SK-N-SH (cell line): ENCODE data around the gene DMKN. TPM values are rescaled to one million over a fixed set of nuclear protein-coding genes. Genes with fewer than 3 reads are reported as not detected.

Experiments
- CTCF ChIA-PET: fragments of 300-600, 350-600 bp; formaldehyde crosslinking; extraction: SDS; loops from one replicate; lab custom pipeline; 2021; lab: Yijun Ruan, JAX
- POLR2A ChIA-PET: fragments of 350-600 bp; sonication (Branson Sonifier 250); formaldehyde crosslinking; extraction: SDS; loops from one replicate; lab custom pipeline; 2020; ENCODE audit warnings: antibody characterized with exemption, inconsistent platforms; lab: Yijun Ruan, JAX
- DNase-seq: peaks from one replicate; pipeline ENCODE4 v3.0.0; 2012
- H2AFZ ChIP-seq: fragments of 200-600 bp; sonication (generic); 2 replicates; pipeline ENCODE4 v1.8.1; 2016; ENCODE audit warnings: antibody characterized with exemption, mild to moderate bottlenecking, low read depth
- H3F3A ChIP-seq: fragments of 200-600 bp; sonication (generic); replicated peaks from 2 replicates; pipeline ENCODE3; 2016; ENCODE audit warnings: antibody characterized with exemption, mild to moderate bottlenecking; ENCODE audit not compliant: insufficient read depth
- H3K27ac ChIP-seq, 2 experiments: fragments of 200-500 bp in 1 of 2; fragments of 200-600 bp in 1 of 2; sonication (Bioruptor generic) in 1 of 2; sonication (generic), shearing (Covaris generic) in 1 of 2; 2 replicates each; pipeline versions ENCODE4 v1.5.1 to v1.6.1; 2014 to 2016; ENCODE audit warnings: low read depth in 2 of 2, inconsistent platforms in 1 of 2, low read length in 1 of 2, mild to moderate bottlenecking in 1 of 2, mixed read lengths in 1 of 2
- H3K27me3 ChIP-seq: fragments of 200-600 bp; sonication (generic), shearing (Covaris generic); 2 replicates; pipeline ENCODE4 v1.6.1; 2016; ENCODE audit warnings: mixed run types; ENCODE audit not compliant: insufficient read depth
- H3K36me3 ChIP-seq, 2 experiments: fragments of 200-500 bp in 1 of 2; fragments of 200-600 bp in 1 of 2; sonication (Bioruptor generic) in 1 of 2; sonication (generic) in 1 of 2; replicated peaks in 1 of 2; 2 replicates each; pipeline versions ENCODE3 to v1.5.1; 2014 to 2016; ENCODE audit warnings: low read length in 1 of 2, mild to moderate bottlenecking in 1 of 2; ENCODE audit not compliant: insufficient read depth in 2 of 2, control insufficient read depth in 1 of 2
- H3K4me1 ChIP-seq, 2 experiments: fragments of 200-500 bp in 1 of 2; fragments of 200-600 bp in 1 of 2; sonication (Bioruptor generic) in 1 of 2; sonication (generic), shearing (Covaris generic) in 1 of 2; 2 replicates each; pipeline versions ENCODE4 v1.5.1 to v1.6.1; 2014 to 2016; ENCODE audit warnings: low read depth in 1 of 2, low read length in 1 of 2, mixed run types in 1 of 2; ENCODE audit not compliant: insufficient read depth in 2 of 2, control insufficient read depth in 1 of 2
- H3K4me2 ChIP-seq: fragments of 200-600 bp; sonication (generic), shearing (Covaris generic); 2 replicates; pipeline ENCODE4 v1.6.1; 2017; ENCODE audit warnings: mixed run types
- H3K4me3 ChIP-seq, 2 experiments: fragments of 200-500 bp in 1 of 2; fragments of 200-600 bp in 1 of 2; sonication (Bioruptor generic) in 1 of 2; sonication (generic), shearing (Covaris generic) in 1 of 2; 2 replicates each; pipeline versions ENCODE4 v1.5.1 to v1.8.1; 2014 to 2016; ENCODE audit warnings: low read depth in 2 of 2, inconsistent platforms in 1 of 2, low read length in 1 of 2, mild to moderate bottlenecking in 1 of 2, mixed read lengths in 1 of 2, moderate library complexity in 1 of 2
- H3K79me2 ChIP-seq: fragments of 200-600 bp; sonication (generic); 2 replicates; pipeline ENCODE4 v1.8.1; 2017; ENCODE audit warnings: mild to moderate bottlenecking; ENCODE audit not compliant: insufficient read depth
- H3K9ac ChIP-seq: fragments of 200-600 bp; sonication (generic); 2 replicates; pipeline ENCODE4 v1.6.1; 2017; ENCODE audit warnings: mixed run types
- H3K9me2 ChIP-seq: fragments of 200-600 bp; sonication (generic); 2 replicates; pipeline ENCODE4 v1.6.1; 2017; ENCODE audit warnings: mixed run types
- H3K9me3 ChIP-seq: fragments of 200-600 bp; sonication (generic); 2 replicates; pipeline ENCODE4 v1.6.1; 2017; ENCODE audit warnings: mixed run types, mild to moderate bottlenecking, moderate library complexity
- H4K20me1 ChIP-seq: fragments of 200-600 bp; sonication (generic); 2 replicates; pipeline ENCODE4 v1.6.1; 2017; ENCODE audit warnings: mild to moderate bottlenecking, mixed run types; ENCODE audit not compliant: insufficient read depth
- CHD2 ChIP-seq: fragments of 150-350 bp; IDR thresholded peaks from 2 replicates; pipeline ENCODE4 v1.6.1; 2018; ENCODE audit warnings: low read length; ENCODE audit not compliant: partially characterized antibody
- ELF1 ChIP-seq: IDR thresholded peaks from 2 replicates; pipeline ENCODE4 v1.4.0; 2012
- EP300 ChIP-seq, 2 experiments: IDR thresholded peaks; 2 replicates each; pipeline versions ENCODE4 v1.4.0 to v1.6.1; 2012; ENCODE audit warnings: borderline replicate concordance in 1 of 2, low read depth in 1 of 2, low read length in 1 of 2
- EZH2phosphoT487 ChIP-seq: fragments of 200-600 bp; sonication (generic); IDR thresholded peaks from 2 replicates; pipeline ENCODE4 v1.6.1; 2017; ENCODE audit warnings: low read depth, mixed run types, mild to moderate bottlenecking, antibody characterized with exemption, moderate library complexity, borderline replicate concordance
- GABPA ChIP-seq: IDR thresholded peaks from 2 replicates; pipeline ENCODE4 v1.4.0; 2012; ENCODE audit warnings: low read depth, mild to moderate bottlenecking
- GATA2 ChIP-seq: sonication (generic); formaldehyde crosslinking; IDR thresholded peaks from 2 replicates; pipeline ENCODE4 v1.5.0; 2020; ENCODE audit warnings: mild to moderate bottlenecking, missing genetic modification reagents
- JUND ChIP-seq: IDR thresholded peaks from 2 replicates; pipeline ENCODE4 v1.4.0; 2012
- MXI1 ChIP-seq: IDR thresholded peaks from 2 replicates; pipeline ENCODE4 v1.6.1; 2012; ENCODE audit warnings: mild to moderate bottlenecking, low read depth, low read length, improper control_type of control experiment
- NRF1 ChIP-seq: IDR thresholded peaks from 2 replicates; pipeline ENCODE4 v1.6.1; 2012; ENCODE audit warnings: low read depth, mild to moderate bottlenecking, low read length
- RAD21 ChIP-seq: IDR thresholded peaks from 2 replicates; pipeline ENCODE4 v1.6.1; 2012; ENCODE audit warnings: mild to moderate bottlenecking, low read length
- RFX5 ChIP-seq: IDR thresholded peaks from 2 replicates; pipeline ENCODE4 v1.6.1; 2012; ENCODE audit warnings: mild to moderate bottlenecking, improper control_type of control experiment, low read length
- RXRA ChIP-seq: IDR thresholded peaks from 2 replicates; pipeline ENCODE4 v1.4.0; 2012; ENCODE audit warnings: low read depth, mild to moderate bottlenecking, borderline replicate concordance
- SIN3A ChIP-seq: IDR thresholded peaks from 2 replicates; pipeline ENCODE4 v1.6.1; 2012; ENCODE audit warnings: low read depth, mild to moderate bottlenecking, low read length, moderate library complexity, borderline replicate concordance
- TAF1 ChIP-seq: IDR thresholded peaks from 2 replicates; pipeline ENCODE4 v1.6.1; 2012; ENCODE audit warnings: low read depth, mild to moderate bottlenecking, low read length, moderate library complexity, borderline replicate concordance
- YY1 ChIP-seq: IDR thresholded peaks from 2 replicates; pipeline ENCODE4 v1.4.0; 2012; ENCODE audit warnings: low read depth, mild to moderate bottlenecking
- WGBS: methylation state at CpG from one replicate; pipeline ENCODE4 v1.1.6; 2017; ENCODE audit warnings: low lambda C conversion rate; 5-methylcytosine and 5-hydroxymethylcytosine counted together
- polyA plus RNA-seq, 3 experiments: library from polyadenylated mRNA; depleted of rRNA; stranded (reverse); fragments of >200 nt; gene quantifications; 2 replicates each; pipeline ENCODE4 v1.2.3, GENCODE V29; 2012
- TF ChIP-seq, protein P1 (sequence below): IDR thresholded peaks from 2 replicates; pipeline ENCODE4 v1.4.0; 2012; ENCODE audit warnings: low read depth, borderline replicate concordance
- TF ChIP-seq, protein P2 (sequence below): fragments of 200-600 bp; sonication (generic); IDR thresholded peaks from 2 replicates; pipeline ENCODE4 v1.6.1; 2017; ENCODE audit warnings: antibody characterized with exemption, mild to moderate bottlenecking, moderate library complexity
- TF ChIP-seq, protein P3 (sequence below): IDR thresholded peaks from 2 replicates; pipeline ENCODE4; 2012
- TF ChIP-seq, protein P4 (sequence below): IDR thresholded peaks from 2 replicates; pipeline ENCODE4 v1.6.1; 2012; ENCODE audit warnings: mild to moderate bottlenecking, low read depth, low read length, moderate library complexity

DMKN gene
- polyA plus RNA-seq, 1 of the 3 experiments (the other 2 are of a cell fraction): not detected

DNA sequence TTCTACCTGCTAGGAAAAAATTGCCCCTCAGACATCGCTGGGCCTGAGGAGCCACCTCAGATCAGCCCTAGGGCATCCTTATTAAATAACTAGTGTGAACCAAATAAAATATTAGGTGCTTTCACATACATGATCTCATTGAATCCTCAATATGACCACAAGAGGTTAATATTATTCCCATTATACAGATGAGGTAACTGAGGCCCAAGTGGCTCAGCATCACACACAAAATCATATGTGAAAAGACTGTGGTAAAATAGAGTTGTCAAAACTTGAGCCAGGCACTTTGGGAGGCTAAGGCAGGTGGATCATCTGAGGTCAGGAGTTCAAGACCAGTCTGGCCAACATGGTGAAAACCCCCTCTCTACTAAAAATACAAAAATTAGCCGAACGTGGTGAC is 2.9 kb upstream of the DMKN start:
- H3K4me3 ChIP-seq: no peak overlapping the region
- CTCF ChIA-PET: interaction anchor here (1.3 to 2.3 kb wide), 3 partner anchors 21 to 163 kb away, joined by 3 to 5 read pairs (median 5); no protein-coding TSS in a partner anchor
- no peak overlapping the region for H3K9ac ChIP-seq
- no peaks in the 10 kb centered on the region for H3K36me3 ChIP-seq
- H3K4me1 ChIP-seq: no peaks in the 10 kb centered on the region
- 51% methylated on average over 3 of the region's 3 CpGs for WGBS
- POLR2A ChIA-PET: no interaction called here
- TF ChIP-seq, protein P1, sequence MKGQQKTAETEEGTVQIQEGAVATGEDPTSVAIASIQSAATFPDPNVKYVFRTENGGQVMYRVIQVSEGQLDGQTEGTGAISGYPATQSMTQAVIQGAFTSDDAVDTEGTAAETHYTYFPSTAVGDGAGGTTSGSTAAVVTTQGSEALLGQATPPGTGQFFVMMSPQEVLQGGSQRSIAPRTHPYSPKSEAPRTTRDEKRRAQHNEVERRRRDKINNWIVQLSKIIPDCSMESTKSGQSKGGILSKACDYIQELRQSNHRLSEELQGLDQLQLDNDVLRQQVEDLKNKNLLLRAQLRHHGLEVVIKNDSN: no peak
- TF ChIP-seq, protein P2, sequence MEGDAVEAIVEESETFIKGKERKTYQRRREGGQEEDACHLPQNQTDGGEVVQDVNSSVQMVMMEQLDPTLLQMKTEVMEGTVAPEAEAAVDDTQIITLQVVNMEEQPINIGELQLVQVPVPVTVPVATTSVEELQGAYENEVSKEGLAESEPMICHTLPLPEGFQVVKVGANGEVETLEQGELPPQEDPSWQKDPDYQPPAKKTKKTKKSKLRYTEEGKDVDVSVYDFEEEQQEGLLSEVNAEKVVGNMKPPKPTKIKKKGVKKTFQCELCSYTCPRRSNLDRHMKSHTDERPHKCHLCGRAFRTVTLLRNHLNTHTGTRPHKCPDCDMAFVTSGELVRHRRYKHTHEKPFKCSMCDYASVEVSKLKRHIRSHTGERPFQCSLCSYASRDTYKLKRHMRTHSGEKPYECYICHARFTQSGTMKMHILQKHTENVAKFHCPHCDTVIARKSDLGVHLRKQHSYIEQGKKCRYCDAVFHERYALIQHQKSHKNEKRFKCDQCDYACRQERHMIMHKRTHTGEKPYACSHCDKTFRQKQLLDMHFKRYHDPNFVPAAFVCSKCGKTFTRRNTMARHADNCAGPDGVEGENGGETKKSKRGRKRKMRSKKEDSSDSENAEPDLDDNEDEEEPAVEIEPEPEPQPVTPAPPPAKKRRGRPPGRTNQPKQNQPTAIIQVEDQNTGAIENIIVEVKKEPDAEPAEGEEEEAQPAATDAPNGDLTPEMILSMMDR: no peak
- TF ChIP-seq RFX5: no peak
- no peak for TF ChIP-seq RXRA
- TF ChIP-seq ELF1: no peak
- TF ChIP-seq RAD21: no peak
- TF ChIP-seq EZH2phosphoT487: no peak
- TF ChIP-seq CHD2: no peak
- H3K27ac ChIP-seq: no peak overlapping the region
- H3K79me2 ChIP-seq: no peaks in the 10 kb centered on the region
- no peaks in the 10 kb centered on the region for H3K9me2 ChIP-seq
- no peak for DNase-seq
- H3K9me3 ChIP-seq: no peaks in the 10 kb centered on the region
- no peaks in the 10 kb centered on the region for H3F3A ChIP-seq
- H2AFZ ChIP-seq: no peak overlapping the region
- H3K4me2 ChIP-seq: no peak overlapping the region
- H4K20me1 ChIP-seq: no peaks in the 10 kb centered on the region
- H3K27me3 ChIP-seq: peaks cover 24% of the 10 kb centered on the region; the same call in 1 of the 2 replicates

DNA sequence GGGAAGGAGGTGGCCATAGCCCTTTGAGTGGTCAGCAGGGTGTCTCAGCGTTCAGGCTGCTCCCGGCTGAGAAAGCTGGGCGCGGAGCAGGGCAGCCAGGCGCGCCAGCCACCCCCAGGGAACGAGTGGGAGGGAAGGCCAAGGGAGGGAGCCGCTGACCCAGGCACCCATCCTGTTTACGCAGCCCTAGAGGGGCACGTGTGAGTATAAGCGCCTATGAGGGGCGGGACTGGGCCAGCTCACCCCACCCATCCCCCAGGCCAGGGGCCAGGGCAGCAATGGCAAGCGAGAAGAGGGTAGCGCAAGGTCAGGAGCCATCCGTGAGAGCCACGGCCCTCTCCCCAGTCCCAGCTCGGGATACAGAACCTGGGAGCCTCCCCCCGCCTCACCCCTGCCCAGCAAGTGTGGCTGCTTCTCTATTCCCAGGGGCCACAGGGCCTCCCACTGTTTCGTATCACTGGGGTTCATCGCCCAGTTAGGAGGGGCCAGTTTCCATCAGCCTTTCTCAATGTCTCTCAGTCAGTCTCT is 897 bp upstream of the DMKN start:
- peaks cover 43% of the 10 kb centered on the region for H3K27me3 ChIP-seq
- 32% methylated on average over 2 of the region's 20 CpGs for WGBS
- H3K9ac ChIP-seq: no peak overlapping the region
- no peaks in the 10 kb centered on the region for H4K20me1 ChIP-seq
- H3K27ac ChIP-seq: no peak overlapping the region
- no peak overlapping the region for H2AFZ ChIP-seq
- no peak overlapping the region for H3K4me3 ChIP-seq
- no peaks in the 10 kb centered on the region for H3K36me3 ChIP-seq
- no peaks in the 10 kb centered on the region; a peak in 2 of 4 replicates for H3K4me1 ChIP-seq
- ChIA-PET CTCF (interaction anchor here (0.6 to 1.5 kb wide), 4 partner anchors 24 to 162 kb away, joined by 3 to 4 read pairs (median 4); no protein-coding TSS in a partner anchor), POLR2A (no interaction called here)
- no peaks in the 10 kb centered on the region for H3K79me2 ChIP-seq
- no peak overlapping the region for H3K4me2 ChIP-seq
- H3F3A ChIP-seq: no peaks in the 10 kb centered on the region
- H3K9me2 ChIP-seq: no peaks in the 10 kb centered on the region
- DNase-seq: no peak
- H3K9me3 ChIP-seq: no peaks in the 10 kb centered on the region
- TF ChIP-seq, protein P1: no peak
- TF ChIP-seq CHD2 (no peak), MXI1 (no peak), GATA2 (no peak), YY1 (no peak), GABPA (no peak), NRF1 (no peak), EP300 (IDR thresholded peaks at IDR 0.05; ENCODE audit: borderline replicate concordance in 1 of 2, low read depth in 1 of 2, low read length in 1 of 2) (no peak), EZH2phosphoT487 (no peak), TAF1 (no peak), SIN3A (no peak), ELF1 (no peak), JUND (no peak)
- TF ChIP-seq, protein P3, sequence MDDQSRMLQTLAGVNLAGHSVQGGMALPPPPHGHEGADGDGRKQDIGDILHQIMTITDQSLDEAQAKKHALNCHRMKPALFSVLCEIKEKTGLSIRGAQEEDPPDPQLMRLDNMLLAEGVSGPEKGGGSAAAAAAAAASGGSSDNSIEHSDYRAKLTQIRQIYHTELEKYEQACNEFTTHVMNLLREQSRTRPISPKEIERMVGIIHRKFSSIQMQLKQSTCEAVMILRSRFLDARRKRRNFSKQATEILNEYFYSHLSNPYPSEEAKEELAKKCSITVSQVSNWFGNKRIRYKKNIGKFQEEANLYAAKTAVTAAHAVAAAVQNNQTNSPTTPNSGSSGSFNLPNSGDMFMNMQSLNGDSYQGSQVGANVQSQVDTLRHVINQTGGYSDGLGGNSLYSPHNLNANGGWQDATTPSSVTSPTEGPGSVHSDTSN: no peak
- TF ChIP-seq, protein P4, sequence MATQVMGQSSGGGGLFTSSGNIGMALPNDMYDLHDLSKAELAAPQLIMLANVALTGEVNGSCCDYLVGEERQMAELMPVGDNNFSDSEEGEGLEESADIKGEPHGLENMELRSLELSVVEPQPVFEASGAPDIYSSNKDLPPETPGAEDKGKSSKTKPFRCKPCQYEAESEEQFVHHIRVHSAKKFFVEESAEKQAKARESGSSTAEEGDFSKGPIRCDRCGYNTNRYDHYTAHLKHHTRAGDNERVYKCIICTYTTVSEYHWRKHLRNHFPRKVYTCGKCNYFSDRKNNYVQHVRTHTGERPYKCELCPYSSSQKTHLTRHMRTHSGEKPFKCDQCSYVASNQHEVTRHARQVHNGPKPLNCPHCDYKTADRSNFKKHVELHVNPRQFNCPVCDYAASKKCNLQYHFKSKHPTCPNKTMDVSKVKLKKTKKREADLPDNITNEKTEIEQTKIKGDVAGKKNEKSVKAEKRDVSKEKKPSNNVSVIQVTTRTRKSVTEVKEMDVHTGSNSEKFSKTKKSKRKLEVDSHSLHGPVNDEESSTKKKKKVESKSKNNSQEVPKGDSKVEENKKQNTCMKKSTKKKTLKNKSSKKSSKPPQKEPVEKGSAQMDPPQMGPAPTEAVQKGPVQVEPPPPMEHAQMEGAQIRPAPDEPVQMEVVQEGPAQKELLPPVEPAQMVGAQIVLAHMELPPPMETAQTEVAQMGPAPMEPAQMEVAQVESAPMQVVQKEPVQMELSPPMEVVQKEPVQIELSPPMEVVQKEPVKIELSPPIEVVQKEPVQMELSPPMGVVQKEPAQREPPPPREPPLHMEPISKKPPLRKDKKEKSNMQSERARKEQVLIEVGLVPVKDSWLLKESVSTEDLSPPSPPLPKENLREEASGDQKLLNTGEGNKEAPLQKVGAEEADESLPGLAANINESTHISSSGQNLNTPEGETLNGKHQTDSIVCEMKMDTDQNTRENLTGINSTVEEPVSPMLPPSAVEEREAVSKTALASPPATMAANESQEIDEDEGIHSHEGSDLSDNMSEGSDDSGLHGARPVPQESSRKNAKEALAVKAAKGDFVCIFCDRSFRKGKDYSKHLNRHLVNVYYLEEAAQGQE: no peak
